IPS DF 4.7 (cell line): ENCODE measurements around the gene NHLH1.
"Not testable (repeated sequence)": the region's sequence is repeated elsewhere in the genome, so short reads cannot be mapped to it uniquely, and the experiment has no call there.

Experiments used
- DNase-seq: peaks from one replicate; pipeline ENCODE4 v3.0.0-alpha.2; 2013; ENCODE audit warnings: low spot score; ENCODE audit errors: extremely low read depth

The NHLH1 gene

GRCh38 chr1:160377585-160378206 is 10.8 kb downstream of the NHLH1 start:
- DNase-seq, result no peak

DNA sequence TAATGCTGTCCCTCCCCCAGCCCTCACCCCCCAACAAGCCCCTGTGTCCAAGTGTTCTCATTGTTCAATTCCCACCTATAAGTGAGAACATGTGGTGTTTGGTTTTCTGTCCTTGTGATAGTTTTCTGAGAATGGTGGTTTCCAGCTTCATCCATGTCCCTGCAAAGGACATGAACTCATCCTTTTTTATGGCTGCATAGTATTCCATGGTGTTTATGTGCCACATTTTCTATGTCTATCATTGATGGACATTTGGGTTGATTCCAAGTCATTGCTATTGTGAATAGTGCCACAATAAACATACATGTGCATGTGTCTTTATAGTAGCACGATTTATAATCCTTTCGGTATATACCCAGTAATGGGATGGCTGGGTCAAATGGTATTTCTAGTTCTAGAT is 17.9 kb downstream of the NHLH1 start:
- not testable (repeated sequence) for DNase-seq

GRCh38 chr1:160388406-160388805 is 21.5 kb downstream of the NHLH1 start:
- DNase-seq, result not testable (repeated sequence)

DNA sequence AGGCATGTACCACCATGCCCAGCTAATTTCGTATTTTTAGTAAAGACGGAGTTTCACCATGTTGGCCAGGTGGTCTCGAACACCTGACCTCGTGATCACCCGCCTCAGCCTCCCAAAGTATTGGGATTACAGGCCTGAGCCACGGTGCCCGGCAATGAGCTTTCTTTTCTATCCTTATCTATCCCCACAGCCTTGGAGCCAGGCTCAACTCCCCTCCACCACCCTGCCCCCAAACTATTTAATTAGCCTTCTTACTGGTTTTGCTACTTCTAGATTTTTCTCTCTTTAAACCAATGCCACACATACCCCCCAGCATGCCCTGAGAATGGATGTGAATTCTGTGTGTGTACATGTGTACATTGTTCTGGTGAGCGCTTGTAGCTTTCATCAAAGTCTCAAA is 27.8 kb downstream of the NHLH1 start:
- no peak for DNase-seq

GRCh38 chr1:160397651-160398050 is 30.8 kb downstream of the NHLH1 start:
- no peak for DNase-seq

GRCh38 chr1:160398823-160399222 is 32.0 kb downstream of the NHLH1 start:
- DNase-seq, result no peak

DNA sequence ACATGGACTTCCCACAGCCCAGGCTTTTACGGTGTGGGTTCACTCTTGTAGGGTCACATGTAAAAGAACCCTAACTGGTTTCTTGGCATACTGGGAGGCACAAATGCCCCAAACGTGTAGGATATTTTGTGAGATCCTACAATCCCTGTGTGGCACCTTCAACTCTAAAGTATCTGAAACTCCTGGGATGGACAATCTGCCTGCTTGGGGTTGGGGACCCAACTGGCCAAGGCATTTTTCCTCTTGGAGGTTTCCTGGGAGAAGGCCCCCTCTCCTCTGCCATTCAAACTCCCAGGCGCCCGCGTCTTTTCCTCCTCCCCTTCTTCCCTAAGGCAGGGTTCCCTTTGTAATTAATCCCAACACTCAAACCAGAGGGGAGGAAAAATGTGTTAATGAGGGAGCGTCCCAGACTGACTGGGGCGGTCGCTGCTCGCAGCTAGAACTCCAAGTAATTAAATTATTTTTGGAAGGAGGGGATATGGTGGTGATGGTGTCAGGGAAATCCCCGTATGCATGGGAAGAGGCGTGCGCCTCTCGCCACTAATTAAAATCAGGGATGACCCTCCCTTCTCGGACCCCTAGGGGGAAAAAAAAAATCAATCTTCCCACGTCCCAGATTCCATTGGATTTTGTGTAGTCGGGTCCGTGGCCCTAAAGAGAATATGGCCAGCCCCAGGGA is 32.8 kb downstream of the NHLH1 start:
- no peak for DNase-seq

DNA sequence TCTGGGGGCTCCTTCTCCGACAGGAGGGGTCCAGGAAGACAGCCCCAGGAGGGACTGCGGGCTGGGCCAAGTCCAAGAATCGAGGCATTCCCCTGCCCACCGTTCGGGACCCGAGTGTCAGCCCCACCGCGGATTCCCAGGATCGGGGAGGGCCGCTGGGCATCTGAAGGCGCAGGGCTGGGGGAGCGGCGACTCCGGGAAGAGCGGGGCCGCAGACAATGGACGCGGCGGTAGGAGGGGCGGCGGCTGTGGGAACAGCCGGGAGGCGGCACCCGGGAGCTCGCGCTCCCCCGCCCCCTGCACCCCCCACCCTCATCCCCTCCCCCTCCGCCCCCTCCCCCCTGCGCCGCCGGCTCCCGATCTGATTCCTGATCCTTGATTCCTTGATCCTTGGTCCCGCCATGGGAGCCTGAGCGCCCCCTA is 33.4 kb downstream of the NHLH1 start, which contains the start of gene VANGL2:
VANGL2 (plus strand) TSS at position 342 of the 423 bp plus-strand sequence. CDS start 15,274 bp downstream, outside the sequence.
- DNase-seq, result no peak

- no peak for DNase-seq
These were observed 34.0 kb downstream of the NHLH1 start for GRCh38 chr1:160400646-160401486.

DNA sequence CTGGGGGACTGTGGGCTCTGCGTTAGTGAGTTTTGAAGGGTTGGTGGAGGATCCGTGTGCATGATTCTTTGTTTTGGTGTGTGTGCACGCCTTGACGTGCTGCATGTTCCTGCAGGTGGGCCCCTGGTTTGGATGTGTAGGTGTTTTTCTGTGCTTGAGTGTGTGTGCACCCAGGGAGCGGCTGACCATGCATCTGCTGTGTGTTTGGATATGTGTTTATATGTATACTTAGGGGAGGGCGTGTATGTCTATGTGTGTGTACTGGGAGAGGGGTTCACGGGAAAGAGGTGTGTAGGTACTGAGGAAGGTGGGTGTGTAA is 34.6 kb downstream of the NHLH1 start:
- no peak for DNase-seq

DNA sequence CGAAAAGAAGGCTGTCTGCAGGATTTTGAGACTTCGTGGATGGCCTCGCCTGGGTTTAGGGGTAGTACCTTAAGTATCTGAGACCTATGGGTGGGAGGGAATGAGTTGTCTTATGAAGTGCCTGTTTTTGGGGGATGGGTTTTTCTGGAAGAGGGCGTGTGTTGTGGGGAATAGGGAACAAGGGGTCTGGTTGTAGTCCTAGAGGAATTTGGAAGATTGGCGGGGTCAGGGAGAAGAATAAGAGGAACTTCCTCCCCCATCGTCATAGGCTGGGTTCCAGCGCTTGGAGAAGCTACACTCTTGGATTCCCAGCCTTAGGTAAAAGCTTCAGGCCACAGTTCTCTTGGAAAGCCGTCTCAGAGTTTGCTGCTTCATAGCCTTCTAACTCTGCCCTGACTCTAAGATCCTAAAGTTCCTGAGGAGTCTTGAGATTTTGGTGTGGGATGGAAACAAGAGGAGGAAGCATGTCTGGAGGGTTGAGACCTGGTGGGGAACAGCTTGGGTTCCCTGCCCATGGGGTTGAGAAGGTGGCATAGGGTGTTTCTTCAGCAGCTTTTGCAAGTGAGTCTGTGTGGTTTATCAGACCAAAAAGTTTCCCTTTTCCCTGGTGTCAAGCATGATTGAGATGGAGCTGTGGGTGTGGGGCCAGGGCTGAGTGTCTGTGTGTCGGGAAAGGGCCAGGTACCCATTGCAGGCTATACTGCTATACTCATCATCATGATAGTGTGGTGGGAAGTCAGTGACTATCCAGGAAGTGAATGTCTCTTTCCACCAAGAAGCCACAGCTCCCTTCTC is 35.3 kb downstream of the NHLH1 start:
- DNase-seq, result no peak

- DNase-seq, result no peak
These were observed 36.4 kb downstream of the NHLH1 start for GRCh38 chr1:160403244-160403643.

DNA sequence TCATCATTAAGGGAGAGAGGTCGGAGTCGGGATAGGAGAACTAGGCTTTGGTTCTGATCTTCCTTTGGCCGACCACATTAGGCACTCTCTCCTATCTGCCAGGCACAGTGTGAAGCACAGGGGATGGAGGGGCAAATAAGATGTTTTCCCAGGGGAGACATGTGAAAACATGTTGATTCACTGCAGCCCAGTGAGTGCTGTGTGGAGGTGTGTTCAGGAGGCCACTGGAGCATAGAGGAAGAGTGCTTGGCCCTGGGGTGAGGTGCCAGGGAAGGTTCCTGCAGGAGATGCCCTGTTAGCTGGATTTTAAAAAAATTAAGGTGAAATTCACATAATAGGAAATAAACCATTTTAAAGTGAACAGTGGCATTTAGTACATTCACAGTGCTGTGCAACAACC is 37.2 kb downstream of the NHLH1 start:
- DNase-seq, result no peak

DNA sequence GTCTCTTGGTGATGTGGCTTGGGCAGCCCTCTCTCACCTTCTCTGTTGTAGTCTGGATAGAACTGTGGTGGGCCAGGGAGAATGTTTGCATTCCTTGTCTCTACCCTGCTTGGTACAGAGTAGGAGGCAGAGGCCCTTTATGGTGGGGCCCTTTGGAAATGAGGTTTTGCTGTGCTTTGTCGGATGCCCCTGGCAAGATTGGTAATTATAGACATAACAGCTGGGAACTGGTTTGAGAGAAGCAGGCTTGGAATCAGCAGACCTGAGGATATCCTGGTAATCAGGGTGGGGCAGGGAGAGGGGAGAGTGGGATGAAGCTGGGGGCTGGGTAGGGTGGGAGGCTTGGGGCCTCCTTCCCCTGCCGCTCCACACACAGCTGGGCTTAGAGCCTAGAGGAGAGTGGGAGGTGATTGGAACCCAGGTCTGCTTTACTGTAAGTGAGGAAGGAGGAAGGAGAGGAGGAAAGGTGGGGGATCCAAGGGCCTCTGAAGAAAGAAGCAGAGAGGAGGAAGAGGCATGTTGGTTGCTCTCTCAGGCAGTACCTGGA is 38.5 kb downstream of the NHLH1 start:
- no peak for DNase-seq

DNA sequence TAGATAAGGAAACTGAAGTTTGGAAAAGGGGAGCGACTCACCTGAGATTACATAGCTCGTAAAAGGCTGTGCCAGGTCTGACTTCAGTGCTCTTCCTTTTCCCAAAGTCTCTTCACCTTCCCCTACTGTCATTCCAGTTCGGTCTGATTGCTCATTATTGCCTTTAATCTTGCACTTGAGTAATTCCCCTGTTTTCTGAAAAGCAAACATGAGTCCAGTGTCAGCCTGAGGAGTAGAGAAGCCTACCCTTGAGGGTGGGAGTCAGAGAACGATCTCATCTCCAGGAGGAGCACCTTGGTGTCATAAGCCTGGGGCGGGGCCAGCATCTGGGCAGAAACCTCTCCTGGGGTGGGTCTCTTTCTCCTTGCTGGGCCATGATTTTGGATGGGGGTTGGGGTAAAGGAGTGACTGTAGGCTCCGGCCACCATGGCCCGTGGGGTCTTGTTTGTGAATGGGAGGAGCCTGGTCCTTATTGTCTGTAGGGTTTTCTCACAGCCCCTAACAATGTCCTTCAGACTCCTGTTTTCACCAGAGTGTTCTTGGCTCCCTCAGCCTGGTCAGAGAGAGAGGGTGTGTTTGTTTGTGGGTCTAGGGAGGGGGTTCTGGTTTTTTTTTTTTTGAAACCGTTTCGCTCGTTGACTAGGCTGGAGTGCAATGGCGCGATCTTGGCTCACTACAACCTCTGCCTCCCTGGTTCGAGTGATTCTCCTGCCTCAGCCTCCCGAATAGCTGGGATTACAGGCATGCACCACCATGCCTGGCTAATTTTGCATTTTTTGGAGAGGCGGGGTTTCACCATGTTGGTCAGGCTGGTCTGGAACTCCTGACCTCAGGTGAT is 39.5 kb downstream of the NHLH1 start:
- no peak for DNase-seq

DNA sequence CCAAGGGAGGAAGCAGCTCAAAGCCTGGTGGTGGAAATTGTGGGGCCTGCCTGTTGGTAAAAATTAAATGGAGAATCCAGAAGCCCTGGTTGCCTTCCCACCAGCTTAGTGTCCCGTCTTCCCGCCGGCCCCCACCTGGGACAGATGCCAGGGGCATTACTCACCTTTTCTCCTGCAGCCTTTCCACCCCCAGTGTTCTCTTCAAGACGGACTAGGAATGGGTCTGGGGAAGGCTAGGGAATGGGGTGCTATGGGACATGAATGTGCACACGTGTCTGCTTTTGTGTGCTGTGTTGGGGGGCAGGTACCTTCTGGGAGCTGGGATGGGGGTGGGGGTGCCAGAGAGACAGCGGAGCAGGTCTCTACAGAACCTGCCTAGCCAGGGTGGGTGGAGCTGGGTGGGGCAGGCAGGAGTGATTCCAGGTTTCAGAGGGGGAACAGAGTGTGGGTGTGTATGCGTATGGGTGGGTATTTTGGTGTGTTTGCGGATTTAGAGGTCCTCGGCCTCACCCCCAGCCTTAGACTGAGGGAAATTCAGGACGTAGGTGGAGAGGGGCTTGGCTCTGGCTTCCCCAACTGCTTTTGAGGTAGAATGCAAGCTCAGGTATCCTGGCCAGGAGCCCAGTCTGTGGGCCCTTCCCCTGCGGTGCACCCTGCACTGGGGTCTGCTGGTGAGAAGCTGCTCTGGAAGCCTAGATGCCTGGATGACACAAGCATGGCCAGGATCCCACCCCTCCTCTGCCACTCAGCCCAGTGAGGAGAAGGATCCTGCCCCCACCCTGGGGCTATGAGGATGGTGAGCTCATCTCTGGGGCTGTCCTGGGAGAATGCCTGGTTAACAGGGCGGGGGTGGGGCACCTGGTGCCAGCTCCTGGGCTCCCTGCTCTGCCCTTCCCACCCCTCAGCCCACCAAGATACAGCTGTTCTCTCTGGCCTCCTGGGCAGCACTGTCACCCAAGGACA is 41.2 kb downstream of the NHLH1 start:
- no peak for DNase-seq

DNA sequence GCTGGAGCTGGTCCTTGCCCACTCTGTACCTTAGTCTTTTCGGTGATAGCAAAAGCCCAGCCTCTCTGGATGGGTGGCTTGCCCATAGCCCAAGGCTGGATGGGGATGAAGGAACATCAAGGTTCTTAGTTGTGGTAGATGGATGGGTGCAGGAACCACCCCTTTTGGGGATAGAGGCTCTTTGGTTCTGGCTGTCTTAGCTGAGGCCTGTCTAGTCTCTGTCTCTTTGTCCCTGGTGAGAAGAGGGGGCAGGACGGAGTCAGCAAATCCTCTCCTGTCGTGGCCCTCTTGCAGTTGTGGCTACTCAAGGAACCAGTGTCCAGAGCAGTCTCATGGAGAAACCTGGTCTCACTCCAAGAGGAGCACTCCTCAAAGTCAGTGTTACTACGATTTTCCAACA is 42.0 kb downstream of the NHLH1 start:
- no peak for DNase-seq

DNA sequence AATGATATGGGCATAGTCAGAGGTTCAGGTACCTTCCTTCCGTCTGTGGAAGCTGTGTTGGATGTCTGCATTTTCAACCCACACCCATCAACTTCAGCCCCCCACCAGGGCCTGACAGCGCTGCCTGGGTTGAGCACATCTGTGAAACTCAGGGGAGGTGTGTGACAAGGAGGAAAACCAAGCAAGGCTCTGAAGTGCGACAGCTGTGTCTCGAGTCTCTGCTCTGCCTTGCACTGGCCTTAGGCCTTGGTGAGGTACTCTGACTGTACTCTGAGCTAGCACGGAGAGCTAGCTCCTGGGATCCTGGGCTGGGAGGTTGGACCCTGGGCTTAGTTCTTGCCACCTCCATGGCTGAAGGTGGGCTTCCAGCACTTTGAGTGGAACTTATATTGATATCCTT is 42.6 kb downstream of the NHLH1 start:
- DNase-seq, result no peak

- no peak for DNase-seq
These were observed 43.6 kb downstream of the NHLH1 start for GRCh38 chr1:160410406-160411005.
